Peyer's patch (tissue), 4 donors: ENCODE results near the gene IL1F10.

Experiments
- POLR2A ChIP-seq, 2 donors: fragments of 450-650 bp; IDR thresholded peaks; one replicate each; pipeline ENCODE4 v1.5.1; 2017; ENCODE audit warnings: antibody characterized with exemption in 2 of 2, mild to moderate bottlenecking in 2 of 2, moderate library complexity in 2 of 2
- TF ChIP-seq, protein P1 (sequence below), 6 experiments: fragments of 450-650 bp in 4 of 6; fragments of 200-600 bp in 2 of 6; sonication (generic) in 1 of 6; IDR thresholded peaks; one replicate each; pipeline ENCODE4 v1.5.1; 2017 to 2019; ENCODE audit warnings: antibody characterized with exemption in 6 of 6, mild to moderate bottlenecking in 3 of 6, moderate library complexity in 1 of 6

DNA sequence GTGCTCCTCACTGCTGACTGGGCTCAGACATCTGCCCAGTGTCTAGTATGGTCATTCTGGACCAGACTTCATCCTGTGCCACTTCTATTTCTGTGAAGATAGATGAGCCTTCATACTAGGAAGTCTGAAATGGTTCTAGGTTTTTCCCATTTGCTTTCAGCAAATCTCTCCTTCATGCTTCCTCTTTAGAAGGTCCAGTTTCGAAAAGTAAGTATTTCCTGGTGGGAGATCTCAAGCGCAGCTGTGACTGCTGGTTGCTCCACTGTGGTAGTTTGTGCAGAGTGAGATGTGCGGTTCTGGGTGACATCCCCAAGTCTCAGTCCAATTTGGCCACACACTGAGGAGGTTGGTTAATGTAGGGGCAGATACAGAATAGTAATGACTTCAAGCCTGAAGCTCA is 29.5 kb upstream of the IL1F10 start:
- TF ChIP-seq, protein P1, sequence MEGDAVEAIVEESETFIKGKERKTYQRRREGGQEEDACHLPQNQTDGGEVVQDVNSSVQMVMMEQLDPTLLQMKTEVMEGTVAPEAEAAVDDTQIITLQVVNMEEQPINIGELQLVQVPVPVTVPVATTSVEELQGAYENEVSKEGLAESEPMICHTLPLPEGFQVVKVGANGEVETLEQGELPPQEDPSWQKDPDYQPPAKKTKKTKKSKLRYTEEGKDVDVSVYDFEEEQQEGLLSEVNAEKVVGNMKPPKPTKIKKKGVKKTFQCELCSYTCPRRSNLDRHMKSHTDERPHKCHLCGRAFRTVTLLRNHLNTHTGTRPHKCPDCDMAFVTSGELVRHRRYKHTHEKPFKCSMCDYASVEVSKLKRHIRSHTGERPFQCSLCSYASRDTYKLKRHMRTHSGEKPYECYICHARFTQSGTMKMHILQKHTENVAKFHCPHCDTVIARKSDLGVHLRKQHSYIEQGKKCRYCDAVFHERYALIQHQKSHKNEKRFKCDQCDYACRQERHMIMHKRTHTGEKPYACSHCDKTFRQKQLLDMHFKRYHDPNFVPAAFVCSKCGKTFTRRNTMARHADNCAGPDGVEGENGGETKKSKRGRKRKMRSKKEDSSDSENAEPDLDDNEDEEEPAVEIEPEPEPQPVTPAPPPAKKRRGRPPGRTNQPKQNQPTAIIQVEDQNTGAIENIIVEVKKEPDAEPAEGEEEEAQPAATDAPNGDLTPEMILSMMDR (IDR thresholded peaks at IDR 0.05): no peak
- TF ChIP-seq POLR2A (IDR thresholded peaks at IDR 0.05): no peak
